DMS53 treated with DMSO at 0.1 percent for 48 hours (cell line): ENCODE results near the gene USP10.

Source experiments
- DNase-seq: peaks from one replicate; lab custom pipeline; 2025; ENCODE audit not compliant: unreplicated experiment; lab: John Stamatoyannopoulos, UW

Gene USP10

DNA sequence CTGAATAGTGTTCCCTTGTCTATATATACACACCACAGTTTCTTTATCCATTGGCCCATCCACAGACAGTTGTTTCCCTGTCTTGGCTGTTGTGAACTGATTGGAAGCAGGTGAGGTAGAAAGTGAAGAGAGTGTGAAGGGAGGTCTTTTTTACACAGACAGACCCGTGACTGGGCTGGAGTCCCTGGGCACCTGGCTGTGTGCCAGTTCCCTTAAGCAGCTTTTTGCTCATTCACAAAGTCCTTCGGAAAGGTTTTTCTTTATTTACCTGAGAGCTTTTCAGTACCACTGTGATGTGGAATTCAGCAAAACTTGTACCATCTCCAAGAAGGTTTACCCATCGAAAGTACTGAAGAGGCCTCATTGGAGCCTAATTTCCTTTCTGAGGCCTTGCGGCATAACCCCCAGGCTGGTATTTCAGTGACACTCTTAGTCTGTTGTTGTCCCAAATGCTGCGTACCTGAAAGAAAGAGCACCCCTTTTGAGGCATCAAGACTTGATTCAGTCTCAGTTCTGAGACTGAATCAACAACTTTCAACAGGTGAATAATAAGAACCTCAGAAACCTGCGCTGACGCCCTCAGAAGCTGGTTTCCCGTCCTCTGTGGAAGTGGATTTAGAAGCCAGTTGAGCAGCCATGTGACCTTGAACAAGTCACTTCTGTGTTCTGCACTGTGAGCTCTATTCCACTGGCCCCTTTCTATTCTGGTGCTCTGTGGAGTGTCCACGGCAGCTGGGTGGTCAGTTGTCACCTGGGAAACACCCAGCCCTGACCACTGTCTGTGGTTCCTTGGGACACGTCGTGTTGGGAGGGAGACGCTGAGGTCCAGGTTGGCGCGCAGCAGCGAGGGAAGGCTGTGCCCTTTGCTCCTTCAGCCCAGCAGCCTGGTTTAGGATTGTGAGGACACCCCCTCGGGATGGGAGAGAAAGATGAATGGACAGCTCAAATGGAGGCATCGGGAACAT is 66.1 kb downstream of the USP10 start:
- DNase-seq: no peak

DNA sequence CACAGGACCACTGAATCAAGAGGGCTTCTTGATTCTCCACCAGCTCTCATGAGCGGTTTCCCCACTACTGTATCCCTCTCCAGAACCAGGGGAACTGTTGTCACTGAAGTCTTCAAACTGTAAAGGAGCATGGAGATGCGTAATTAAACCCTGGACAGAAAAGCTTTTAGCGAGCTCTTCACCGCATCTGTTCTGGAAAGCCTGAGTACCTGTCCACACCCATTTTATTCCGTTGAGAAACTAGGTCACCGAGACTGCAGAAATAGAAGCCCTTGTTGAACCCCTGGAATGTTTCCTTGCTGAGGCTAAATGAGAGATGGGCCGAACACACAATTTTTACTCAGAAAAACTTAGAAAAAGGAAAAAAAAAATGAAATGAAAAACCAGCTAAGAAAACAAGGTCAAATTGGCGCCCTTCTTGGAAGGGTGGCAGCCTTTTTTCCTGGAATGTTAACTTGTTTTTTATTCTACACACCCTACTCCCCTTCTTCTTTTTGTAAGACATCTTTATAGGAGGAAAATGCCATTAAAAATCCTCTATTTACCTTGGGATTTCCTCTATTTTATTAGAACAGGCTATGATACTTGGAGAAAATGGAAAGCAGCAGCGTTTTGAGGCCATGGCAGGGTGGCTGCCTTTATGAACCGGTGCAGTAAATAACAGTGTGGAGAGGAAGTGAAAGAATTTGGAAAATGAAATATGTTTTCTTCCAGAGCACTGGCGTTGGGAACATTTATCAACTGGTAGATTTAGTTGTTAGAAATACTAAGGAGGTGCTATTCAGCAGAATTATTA is 67.4 kb downstream of the USP10 start:
- no peak for DNase-seq

DNA sequence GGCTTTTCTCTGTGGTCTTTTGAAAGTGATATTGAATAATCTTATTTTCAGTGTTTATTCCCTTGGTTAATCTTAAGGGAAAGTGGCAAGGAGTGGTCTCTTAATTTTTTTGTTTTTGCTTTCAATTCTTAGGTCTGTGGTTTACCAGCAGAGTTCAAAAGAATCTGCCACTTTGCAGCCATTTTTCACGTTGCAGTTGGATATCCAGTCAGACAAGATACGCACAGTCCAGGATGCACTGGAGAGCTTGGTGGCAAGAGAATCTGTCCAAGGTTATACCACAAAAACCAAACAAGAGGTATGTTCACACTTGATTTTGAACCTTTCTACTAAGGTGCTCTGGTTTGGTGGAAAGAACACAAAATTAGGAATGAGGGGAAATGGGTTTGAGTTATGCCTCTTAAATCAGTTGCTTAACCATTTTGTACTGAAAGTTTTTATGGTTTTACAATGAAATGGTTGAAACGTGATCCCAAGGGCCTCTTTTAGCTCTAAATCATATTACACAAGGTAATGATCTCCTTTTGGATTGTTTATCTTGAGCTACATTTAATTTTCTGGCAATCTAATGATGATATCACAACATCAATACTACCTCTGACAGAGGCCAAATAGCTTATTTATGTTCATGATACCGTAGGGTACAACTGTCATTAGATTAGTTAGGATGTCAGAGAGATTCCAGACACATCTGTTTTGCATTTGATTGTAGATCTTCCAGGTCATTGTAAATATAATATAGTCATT is 68.4 kb downstream of the USP10 start:
- no peak for DNase-seq

DNA sequence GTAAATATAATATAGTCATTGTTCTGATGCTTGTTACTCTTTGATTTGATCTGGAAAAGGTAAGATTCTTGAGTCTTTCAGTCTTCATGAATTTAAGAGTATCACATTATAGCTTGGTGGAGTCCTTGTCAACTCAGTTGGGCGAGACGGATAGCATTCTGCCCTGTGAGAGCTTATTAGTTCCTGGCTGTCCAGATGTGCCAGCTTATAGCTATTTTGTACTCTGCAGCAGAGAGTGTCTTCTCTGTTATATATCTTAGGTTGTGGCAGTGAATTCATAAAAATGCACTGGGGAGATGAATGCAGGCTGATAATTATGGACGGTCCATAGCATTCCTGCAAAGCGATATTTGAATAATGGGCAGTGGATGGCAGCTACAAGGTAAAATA is 69.0 kb downstream of the USP10 start:
- no peak for DNase-seq

DNA sequence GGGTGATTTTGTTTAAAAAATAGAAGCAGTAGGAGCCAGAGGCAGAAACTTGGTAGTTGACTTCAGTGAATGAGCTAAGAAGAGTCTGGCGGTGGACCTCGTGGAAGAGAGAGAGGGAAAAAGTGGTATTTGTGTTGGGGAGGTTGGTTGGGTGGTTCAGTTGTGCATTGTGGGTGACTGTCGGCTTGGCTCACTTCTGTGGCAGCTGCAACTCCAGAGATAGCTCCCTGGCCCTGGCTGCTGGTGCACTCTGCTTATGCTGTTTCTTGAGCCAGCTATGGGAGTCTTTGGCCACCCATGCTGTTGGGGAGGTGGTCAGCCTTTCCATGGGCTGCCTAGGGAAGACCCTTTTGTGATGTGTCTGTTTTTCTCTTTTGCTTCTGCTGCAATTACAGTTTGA is 69.6 kb downstream of the USP10 start:
- no peak for DNase-seq

DNA sequence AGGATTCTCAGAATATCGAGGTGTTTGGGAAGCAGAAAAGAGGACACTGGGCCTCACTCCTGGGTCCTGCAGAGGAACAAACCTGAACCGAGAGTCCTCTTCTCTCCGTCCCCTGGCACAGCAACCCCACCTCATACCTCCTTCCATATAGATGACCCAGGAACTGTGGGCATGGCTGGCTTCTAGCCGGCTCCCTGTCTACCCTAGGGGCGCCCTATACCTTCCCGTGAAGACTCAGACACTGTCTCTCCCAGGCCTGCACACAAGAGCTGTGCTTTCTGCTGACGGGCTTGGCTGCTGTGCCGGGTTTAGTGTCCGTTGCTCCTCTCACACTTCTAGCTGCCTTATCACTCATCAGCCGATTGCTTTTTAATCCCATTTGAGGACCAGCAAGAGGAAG is 73.5 kb downstream of the USP10 start:
- DNase-seq: no peak

DNA sequence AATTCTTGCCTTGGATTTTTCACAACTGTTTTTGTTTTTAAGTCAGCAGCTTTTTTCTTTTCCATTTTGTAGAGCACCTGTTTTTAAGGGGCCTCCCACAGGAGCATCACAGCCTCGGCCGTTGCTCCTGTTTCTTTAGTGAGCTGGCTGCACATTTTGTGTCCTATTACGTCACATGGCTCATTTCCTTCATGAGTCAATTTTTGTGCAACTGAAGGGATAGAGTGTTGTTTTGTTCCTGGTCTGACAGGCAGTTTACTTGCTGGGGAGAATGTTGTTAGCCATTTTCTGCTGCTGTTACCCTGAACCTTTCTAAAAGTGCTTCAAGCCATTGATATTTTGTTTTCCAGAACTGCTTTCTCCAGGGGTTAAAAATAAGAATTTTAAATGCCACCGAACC is 75.0 kb downstream of the USP10 start:
- no peak for DNase-seq

DNA sequence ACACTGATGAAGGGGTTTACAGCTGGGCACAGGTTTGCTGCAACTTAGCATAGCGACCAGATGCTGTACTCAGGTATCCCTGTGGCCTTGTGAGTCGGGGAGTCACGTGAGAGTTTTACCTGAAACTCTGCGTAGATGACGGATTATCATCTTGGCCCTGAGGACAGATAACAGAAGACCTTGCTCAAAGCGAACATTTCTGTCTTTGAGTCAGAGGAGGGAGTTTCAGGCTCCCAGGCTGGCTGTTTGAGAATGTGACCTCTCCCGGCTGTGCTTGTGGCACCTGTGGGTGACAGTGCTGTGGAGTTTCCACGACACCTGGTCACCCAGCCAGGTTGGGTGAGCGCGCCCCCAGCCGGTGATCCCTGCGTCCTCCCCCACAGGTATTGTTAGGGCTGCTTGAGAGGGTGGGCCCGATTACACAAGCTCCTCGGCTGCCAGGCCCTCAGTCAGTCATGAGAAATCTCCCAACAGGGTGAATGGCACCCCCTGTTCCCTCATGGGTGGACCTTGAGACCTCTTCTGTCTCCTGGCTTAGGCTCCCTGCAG is 75.5 kb downstream of the USP10 start:
- DNase-seq: no peak

DNA sequence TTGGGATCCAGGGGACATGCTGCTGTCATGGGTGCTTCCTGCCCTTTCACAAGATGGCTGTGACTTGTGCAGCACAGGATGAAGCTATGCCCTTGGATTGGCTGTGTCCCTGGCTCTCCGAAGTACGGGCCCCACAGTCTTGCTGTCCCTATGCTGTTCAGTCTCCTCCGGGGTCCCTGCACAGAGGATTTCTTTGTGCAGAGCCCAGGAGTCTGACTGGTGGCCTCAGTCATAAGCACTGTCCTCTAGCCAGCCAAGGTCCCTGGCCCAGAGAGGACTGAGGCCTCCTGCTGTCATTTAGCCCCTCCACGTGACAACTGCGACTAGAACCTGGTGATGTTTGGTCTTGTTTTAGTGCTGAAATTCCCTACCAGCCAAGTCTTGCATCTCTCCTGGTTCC is 77.6 kb downstream of the USP10 start:
- DNase-seq: no peak

DNA sequence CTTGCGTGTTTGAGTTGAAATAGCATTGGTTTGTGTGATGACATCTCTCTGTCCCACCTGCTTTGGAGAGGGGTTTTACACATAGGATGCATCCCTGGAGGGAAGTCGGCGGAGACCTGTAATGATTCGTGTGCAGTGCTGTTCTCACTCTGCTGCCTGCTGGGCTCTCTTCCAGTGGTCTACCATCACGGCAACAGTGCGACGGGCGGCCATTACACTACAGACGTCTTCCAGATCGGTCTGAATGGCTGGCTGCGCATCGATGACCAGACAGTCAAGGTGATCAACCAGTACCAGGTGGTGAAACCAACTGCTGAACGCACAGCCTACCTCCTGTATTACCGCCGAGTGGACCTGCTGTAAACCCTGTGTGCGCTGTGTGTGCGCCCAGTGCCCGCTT is 78.9 kb downstream of the USP10 start:
- no peak for DNase-seq

DNA sequence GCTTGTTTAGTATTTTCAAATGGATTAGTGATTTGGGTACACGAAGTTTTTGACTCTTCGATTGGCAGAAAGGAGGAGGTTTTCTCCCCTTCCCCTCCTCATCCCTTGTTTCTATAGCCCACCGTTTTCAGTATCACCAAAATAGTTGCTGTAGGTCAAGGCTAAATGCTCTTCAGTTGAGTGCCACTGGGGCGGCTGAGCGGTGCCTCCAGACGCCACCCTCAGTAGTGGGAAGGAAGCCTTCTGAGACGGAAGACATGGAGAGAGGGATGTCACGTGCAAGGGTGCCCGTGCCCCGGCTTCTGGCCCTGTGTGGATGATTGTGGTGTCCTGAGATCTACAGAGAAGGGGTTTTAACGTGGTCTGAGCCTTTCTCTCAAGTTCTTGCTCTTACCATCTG is 80.3 kb downstream of the USP10 start:
- DNase-seq: no peak

DNA sequence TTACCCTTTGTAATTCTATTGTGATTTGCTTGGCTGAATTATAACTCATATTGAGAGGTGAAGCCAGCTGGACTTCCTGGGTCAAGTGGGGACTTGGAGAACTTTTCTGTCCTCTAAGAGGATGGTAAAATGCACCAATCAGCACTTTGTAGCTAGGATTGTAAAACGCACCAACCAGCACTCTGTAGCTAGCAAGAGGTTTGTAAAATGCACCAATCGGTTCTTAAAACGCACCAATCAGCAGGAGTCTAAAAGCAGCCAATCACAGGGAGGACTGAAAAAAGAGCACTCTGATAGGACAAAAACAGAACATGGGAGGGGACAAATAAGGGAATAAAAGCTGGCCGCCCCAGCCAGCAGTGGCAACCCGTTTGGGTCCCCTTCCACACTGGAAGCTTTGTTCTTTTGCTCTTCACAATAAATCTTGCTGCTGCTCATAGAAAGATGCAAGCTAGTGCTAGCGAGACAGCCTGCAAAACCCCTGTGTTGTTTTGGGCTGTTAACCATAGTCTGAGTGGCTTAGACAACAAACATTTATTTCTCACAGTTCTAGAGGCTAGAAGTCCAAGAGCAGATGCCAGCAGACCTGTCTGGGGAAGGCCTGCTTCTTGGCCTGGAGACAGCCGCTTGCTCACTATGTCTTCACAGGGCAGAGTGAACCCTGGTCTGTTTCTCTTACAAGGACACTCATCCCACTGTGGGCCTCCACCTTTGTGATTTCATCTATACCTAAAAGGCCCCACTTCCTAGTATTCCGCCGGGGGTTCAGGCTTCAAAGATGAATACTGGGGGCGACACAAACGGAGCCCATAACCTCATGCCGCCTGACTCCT is 81.0 kb downstream of the USP10 start:
- DNase-seq: no peak

DNA sequence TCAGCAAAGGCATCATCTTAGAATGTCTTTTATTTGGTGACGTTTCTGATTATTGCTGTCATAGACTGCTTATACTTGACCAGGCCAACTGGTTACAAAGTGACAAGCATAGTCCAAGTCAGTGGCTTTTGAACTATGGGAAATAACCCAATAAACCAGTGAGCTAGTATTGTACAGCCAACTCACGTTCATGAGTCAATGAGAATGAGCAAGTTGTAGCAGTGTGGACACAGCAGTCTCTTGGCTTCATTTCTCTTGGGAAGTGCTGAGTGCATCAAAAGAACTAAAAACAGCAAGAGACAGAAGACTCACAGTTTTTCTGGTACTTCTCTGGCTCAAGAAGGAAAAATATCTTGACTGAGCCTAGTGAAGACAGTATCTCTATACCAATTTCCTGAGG is 83.0 kb downstream of the USP10 start:
- no peak for DNase-seq

DNA sequence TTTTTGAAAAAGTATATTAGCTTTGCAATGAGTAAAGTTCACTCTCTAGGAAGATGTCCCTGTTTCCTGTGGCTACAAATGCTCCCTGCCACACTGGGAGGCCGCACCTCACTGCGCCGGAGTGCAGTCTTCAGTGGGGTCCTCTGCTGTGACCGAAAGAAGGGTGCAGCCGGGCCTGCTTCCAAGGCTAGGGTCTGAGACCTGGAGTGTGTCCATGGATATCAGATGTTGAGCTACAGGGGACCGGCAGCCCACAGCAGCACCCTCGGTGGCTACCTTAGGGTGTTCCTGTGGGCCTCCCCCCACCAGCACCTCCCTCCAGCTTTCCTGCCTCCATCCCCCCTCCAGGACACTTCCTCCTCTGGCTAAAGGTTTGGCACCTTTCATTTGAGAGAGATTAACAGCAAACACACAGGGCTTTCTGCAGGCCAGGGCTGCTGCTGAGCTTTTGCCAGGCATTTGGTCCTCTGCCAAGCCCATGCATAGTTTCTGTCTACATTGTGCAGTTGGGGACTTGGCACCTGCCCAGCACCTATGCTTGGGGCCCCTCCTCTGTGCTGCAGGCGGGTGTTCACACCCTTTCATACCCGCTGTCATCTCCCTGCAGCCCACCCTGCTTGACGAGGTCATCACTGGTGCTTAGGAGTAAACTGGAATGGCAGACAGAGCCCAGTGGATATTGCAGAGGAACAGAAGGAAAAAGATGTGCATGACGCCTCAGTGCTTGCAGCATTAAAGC is 86.2 kb downstream of the USP10 start:
- no peak for DNase-seq

DNA sequence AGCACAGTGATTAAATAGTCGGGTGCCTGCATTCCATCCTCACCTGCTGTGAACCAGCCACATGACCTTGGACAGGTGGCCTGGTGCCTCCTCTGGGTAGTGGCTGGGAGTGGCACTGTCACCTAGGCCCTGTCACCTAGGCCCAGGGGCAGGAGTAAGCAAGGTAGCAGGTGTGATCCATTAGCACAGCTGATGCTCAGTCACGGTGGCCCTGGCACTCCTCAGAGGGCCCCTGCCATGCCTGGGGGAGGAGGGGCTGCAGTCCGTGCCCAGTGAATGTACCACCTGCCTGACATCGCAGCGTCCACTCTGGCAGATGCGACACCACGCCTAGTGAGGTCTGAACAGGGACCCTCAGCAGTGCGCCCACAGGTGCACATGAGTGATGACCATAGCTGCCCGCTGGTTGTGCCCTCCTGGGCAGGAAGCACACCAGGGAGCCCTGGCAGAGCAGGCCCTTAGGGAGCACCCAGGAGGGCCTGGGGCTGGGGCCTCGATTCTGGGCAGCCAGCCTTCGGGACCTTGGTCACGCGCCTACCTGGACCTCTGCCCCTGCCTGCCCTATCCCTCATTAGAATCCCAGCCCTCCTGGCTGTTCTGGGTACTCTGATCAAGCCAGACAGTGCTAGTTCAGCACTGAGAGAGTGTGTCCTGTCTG is 86.9 kb downstream of the USP10 start:
- peak; percentile 76 for DNase-seq

DNA sequence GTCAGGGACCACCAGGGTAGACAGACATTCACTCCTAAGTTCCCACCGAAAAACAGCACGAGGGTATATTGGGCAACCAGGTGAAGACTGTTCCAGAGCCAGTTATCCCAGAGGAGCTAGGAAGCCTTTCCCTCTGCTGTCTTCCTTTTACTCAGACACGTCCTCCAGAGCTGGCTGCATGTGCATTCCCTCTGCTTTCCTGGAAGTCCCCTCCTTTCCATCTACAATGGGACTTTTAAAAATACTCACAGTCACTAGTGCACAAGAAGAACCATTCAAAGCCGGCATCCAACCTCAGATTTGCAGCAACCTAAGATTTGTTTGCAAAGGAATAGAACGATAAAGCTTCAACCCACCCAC is 87.4 kb downstream of the USP10 start:
- no peak for DNase-seq

DNA sequence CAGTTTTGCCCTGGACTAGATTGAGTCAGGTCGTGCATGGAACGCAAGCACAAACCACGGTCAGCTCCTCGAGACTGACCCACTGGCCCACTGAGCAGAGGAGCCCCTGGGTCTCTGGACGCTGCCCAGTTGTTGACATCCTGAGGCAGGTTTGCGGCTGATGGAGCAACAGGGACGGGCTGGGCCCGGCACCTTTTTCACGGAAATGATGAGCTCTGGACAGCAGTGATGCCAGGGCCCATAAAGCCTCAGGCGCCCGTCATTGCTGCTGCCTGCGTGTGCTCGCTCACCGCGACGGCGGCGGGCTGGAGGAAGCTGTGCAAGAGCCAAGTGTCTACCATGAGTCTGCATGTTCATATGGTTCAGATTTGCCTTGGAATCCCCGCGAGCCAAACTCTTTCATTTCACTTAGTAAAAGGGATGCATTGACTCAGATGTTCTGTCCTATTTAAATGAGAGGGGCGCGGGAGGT is 89.2 kb downstream of the USP10 start:
- DNase-seq: no peak

DNA sequence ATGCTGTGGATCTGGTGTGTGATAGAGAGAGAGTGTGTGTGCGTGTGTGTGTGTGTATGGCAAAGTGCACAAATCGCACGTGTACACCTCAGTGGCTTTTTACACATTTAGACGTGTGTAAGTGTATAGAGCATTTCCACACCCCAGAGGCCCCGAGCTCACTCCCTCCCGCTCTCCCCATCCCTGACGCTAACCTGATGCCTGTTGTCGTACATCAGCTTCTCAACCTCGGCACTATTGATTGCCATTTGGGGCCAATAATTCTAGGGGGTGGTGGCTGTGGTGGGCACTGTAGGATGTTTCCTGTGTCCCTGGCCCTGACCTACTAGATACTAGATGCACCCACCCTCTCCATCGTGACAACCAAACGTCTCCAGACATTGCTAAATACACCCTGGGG is 89.6 kb downstream of the USP10 start:
- no peak for DNase-seq

DNA sequence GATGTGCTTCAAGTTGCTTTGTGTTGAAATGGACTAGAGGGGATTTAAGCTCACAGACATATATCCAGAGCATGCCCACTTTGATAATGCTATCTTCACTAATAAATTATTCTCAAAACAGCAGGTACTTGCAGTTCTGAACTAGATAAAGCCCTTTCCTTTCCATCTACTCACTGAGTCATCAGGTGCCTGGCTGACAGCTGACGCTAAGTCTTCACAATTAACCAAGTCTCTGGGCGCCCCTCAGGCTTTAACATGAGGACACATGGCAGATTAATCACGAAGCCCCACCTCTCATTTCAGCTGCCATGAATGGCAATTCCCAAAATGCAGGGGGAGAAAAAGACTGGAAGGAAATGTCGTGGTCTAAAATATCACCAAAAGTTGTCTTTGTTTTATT is 90.5 kb downstream of the USP10 start:
- no peak for DNase-seq
